ENCODE results near the gene UFC1.
"Not testable (repeated sequence)": the region's sequence is repeated elsewhere in the genome, so short reads cannot be mapped to it uniquely, and the experiment has no call there.

Gene UFC1

DNA sequence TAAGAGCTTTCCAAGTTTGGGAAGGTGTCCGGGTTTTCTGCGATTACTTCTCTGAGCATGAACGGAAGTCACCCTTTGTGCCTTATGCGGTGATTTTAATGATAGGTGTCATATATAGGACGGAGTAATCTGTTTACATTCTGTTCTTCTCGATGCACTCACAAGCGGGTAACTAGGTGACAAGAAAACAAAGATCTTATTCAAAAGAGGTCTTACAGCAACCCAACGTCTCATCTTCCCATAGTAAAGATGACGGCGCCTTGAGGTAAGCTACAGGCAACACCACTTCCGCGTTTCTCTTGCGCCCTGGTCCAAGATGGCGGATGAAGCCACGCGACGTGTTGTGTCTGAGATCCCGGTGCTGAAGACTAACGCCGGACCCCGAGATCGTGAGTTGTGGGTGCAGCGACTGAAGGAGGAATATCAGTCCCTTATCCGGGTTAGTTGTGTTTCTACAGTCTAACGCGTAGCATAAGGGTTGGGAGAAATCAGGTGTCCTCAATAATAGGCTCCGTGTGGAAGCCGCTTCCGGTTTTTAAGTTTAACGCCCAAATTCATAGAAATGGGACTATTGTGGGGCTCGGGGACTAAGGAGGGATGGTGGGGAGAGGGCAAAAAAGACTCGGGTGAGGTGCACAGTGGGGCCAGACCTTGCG, at the start of gene UFC1:
Gene UFC1, plus strand, starts transcription at position 297 of the 656 bp plus-strand sequence. Its CDS starts 20 bp downstream, at position 317.
- H3K4me1 Mint-ChIP-seq (ENCODE audit: low read depth): peaks cover 18% of the 10 kb centered on the region
- peak within 1 kb of the TSS; percentile 95 for H3K4me3 Mint-ChIP-seq
- intact Hi-C loops (cut with micrococcal nuclease): no loop called here

DNA sequence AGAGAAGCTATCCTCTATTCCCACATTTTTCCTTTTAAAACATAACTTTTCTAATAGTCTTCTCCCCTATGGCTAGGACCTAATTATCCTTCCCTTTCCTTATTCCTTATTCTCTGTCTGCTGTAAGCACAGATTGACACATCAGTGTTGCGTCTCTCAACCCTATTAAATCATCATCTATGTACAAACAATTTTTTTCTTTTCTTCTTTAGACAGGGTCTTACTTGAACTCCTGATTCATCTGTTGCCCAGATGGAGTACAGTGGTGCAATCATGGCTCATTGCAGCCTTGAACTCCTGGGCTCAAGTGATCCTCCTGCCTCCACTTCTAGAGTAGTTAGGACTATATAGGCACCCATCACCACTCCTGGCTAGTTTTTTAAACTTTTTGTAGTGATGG, 47.3 kb upstream of the UFC1 start:
- H3K27ac Mint-ChIP-seq: no peak overlapping the region
- peaks cover 11% of the 10 kb centered on the region for H3K4me1 Mint-ChIP-seq (ENCODE audit: low read depth)
- no peak overlapping the region for H3K4me3 Mint-ChIP-seq
- no peaks in the 10 kb centered on the region for H3K27me3 Mint-ChIP-seq
- no peaks in the 10 kb centered on the region for H3K9me3 Mint-ChIP-seq
- peaks cover 54% of the 10 kb centered on the region for H3K36me3 Mint-ChIP-seq (ENCODE audit: low read depth)
- intact Hi-C loops (cut with micrococcal nuclease): no loop called here

More for the DNA sequence above, at the start of gene UFC1:
- Mint-ChIP-seq H3K27ac (peak within 1 kb of the TSS; percentile 99), H3K36me3 (ENCODE audit: low read depth) (peaks cover 39% of the 10 kb centered on the region), H3K27me3 (no peaks in the 10 kb centered on the region), H3K9me3 (no peaks in the 10 kb centered on the region)

DNA sequence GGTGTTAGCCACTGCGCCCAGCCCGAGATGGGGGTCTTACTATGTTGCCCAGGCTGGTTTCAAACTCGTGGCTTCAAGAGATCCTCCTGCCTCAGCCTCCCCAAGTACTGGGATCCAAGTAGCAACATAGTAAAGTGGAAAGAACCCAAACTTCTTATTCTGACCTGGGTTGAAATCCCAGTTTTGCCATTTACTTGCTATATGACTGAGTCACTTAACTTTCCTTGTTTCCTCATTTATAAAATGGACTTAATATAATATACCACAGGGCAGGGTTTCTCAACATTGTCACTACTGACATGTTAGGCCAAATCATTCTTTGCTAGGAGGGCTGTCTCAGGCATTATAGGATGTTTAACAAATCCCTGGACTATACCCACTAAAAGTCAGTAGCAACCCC, 42.7 kb upstream of the UFC1 start:
- peak overlapping the region; percentile 55 for H3K27ac Mint-ChIP-seq
- intact Hi-C loops (cut with micrococcal nuclease): no loop called here
- H3K4me1 Mint-ChIP-seq (ENCODE audit: low read depth): peaks cover 53% of the 10 kb centered on the region
- no peak overlapping the region for H3K4me3 Mint-ChIP-seq
- H3K36me3 Mint-ChIP-seq (ENCODE audit: low read depth): peaks cover 33% of the 10 kb centered on the region
- no peaks in the 10 kb centered on the region for H3K9me3 Mint-ChIP-seq
- H3K27me3 Mint-ChIP-seq: no peaks in the 10 kb centered on the region

DNA sequence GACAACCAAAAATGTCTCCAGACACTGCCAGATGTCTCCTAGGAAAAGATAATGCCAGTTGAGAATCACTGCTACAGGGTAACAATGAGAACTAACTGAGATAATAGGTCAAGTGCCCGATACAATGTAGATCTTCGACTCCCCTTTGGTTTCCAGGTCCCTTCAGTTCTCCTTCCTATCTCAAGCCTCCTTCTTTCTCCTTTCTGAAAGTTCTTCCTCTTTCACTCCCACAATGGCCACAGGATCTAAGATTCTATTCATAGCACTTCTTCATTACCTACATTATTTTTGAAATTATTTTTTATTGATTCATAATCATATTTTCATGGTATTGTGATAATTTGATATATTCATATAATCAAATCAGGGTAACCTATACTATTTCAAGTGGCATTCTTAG, 42.3 kb upstream of the UFC1 start:
- H3K9me3 Mint-ChIP-seq: no peaks in the 10 kb centered on the region
- peaks cover 53% of the 10 kb centered on the region for H3K4me1 Mint-ChIP-seq (ENCODE audit: low read depth)
- no peak overlapping the region for H3K4me3 Mint-ChIP-seq
- intact Hi-C loops (cut with micrococcal nuclease): no loop called here
- H3K27me3 Mint-ChIP-seq: no peaks in the 10 kb centered on the region
- H3K36me3 Mint-ChIP-seq (ENCODE audit: low read depth): peaks cover 33% of the 10 kb centered on the region
- H3K27ac Mint-ChIP-seq: peak overlapping the region; percentile 55

DNA sequence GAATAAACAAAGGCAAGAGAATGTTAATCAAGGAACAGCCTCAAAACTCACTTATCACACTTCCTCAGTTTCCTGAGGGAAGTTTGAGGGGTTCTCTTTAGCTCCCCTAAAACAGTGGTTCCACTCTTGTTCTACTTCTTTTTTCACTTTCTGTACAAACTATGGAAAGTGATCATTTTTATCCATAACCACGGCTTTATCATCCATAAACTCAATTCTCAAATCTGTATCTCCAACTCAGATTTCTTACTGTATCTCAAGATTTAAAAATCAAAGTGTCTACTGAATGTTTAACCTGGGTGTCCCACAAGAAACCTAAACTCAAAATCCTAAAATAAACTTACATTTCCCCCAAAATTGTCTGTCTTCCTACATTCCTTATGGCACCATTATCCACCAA, 39.9 kb upstream of the UFC1 start:
- Mint-ChIP-seq H3K4me1 (ENCODE audit: low read depth) (peaks cover 63% of the 10 kb centered on the region), H3K9me3 (no peaks in the 10 kb centered on the region), H3K27me3 (no peaks in the 10 kb centered on the region), H3K27ac (peak overlapping the region; percentile 19), H3K36me3 (ENCODE audit: low read depth) (peaks cover 34% of the 10 kb centered on the region), H3K4me3 (no peak overlapping the region)
- intact Hi-C loops (cut with micrococcal nuclease): no loop called here

DNA sequence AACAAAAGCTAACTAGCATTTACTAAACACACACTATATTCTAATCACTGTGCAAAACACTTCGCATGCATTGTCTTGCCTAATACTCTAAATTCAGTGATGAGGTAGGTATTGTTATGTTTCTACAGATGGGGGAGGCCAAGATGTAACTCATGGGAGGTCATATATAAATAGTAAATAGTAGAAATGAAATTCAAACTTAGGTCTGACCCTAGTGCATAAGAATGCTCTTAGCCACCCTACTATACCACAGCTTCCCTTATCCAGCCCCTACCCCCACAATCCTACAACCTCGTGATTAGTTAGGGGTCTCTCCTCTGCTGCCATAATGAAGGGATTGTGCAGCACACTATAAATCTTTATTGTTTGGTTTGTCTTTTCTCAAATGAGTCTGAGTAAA, 39.2 kb upstream of the UFC1 start:
- intact Hi-C loops (cut with micrococcal nuclease): no loop called here
- H3K27me3 Mint-ChIP-seq: no peaks in the 10 kb centered on the region
- H3K9me3 Mint-ChIP-seq: no peaks in the 10 kb centered on the region
- peaks cover 69% of the 10 kb centered on the region for H3K4me1 Mint-ChIP-seq (ENCODE audit: low read depth)
- H3K27ac Mint-ChIP-seq: peak overlapping the region; percentile 19
- no peak overlapping the region for H3K4me3 Mint-ChIP-seq
- peaks cover 35% of the 10 kb centered on the region for H3K36me3 Mint-ChIP-seq (ENCODE audit: low read depth)

DNA sequence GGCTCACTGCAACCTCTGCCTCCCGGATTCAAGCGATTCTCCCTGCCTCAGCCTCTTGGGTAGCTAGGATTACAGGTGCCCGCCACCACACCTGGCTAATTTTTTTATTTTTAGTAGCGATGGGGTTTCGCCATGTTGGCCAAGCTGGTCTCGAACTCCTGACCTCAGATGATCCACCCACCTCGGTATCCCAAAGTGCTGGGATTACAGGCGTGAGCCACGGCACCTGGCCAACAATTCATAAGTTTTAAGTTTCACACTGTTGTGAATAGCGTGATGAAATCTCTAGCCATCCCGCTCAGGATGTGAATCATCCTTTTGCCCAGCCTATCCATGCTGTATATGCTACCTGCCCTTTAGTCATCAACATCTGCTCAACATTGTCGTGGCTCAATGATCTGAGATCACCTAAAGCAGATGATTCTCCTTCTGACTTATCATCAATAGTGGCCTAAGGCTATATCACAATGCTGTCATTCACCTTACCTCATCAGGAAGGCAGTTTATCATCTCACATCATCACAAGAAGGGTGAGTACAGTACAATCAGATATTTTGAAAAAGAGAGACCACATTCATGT, 38.6 kb upstream of the UFC1 start:
- H3K27ac Mint-ChIP-seq: no peak overlapping the region
- intact Hi-C loops (cut with micrococcal nuclease): no loop called here
- peaks cover 38% of the 10 kb centered on the region for H3K36me3 Mint-ChIP-seq (ENCODE audit: low read depth)
- no peaks in the 10 kb centered on the region for H3K9me3 Mint-ChIP-seq
- H3K4me3 Mint-ChIP-seq: no peak overlapping the region
- H3K4me1 Mint-ChIP-seq (ENCODE audit: low read depth): peaks cover 75% of the 10 kb centered on the region
- H3K27me3 Mint-ChIP-seq: no peaks in the 10 kb centered on the region

DNA sequence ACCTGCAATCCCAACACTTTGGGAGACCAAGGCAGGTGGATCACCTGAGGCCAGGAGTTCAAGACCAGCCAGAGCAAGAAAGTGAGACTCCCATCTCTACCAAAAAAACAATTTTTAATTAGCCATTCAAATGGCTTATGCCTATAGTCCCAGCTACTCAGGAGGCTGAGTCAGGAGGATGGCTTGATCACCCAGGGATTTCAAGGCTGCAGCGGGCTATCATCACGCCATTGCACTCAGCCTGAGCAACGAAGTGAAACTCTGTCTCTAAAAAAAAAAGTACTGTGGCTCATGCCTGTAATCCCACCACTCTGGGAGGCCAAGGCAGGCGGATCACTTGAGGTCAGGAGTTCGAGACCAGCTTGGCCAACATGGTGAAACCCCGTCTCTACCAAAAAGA, 37.8 kb upstream of the UFC1 start:
- not testable (repeated sequence) for H3K27me3 Mint-ChIP-seq
- peaks cover 83% of the 10 kb centered on the region for H3K4me1 Mint-ChIP-seq (ENCODE audit: low read depth)

DNA sequence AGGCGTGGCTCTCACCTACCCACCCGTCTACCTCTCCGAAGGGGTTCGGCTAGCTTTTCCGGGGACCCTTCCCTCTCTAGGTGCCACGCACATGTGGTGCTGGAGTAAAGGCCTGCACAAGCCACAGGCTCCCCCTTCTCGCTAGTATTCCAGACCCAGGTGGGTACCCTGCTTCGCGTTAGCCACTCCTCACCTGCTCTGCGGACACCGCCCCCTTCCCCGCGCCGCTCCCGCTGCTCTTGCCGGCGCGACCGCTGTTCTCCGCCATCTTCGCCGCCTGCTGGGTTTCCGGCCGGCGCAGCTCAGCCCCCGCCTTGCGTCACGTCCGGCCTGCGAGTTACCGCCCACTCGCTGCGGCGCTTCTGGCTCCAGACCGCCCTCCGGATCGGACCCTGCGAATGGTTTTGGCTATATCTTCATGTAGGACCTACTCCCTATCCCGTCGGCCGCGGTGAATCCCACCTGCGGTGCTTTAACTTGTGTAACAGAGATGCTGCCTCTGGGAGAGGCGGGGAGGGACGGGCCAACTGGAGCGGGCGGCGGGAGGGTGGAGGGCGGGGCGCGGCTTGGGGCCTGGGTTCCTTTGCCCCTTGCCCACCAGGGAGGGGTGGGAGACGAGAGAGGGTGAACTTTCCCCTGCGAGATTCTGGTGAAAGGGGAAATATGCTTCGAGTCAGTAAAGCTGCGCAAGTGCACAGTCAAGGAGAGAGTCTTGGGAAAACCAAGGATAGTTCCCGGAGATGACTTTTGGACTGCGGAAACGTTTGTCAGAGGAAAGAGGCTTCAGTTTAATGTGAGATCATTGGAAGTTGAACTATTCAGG, 35.8 kb upstream of the UFC1 start, which contains the start of the genes NIT1 and PFDN2:
Gene NIT1, plus strand, starts transcription at position 347 of the 823 bp plus-strand sequence. Its CDS starts 72 bp downstream, at position 419.
Gene PFDN2, minus strand, starts transcription at position 279 of the 823 bp plus-strand sequence. Its CDS starts 11 bp downstream, at position 268.
- H3K36me3 Mint-ChIP-seq (ENCODE audit: low read depth): peaks cover 65% of the 10 kb centered on the region
- no peaks in the 10 kb centered on the region for H3K27me3 Mint-ChIP-seq
- H3K27ac Mint-ChIP-seq: peak within 1 kb of the TSS; percentile 97
- intact Hi-C loops (cut with micrococcal nuclease): loop anchor here (2.0 kb wide), 1 partner anchor 15 kb away; the partner anchor contains the start of gene DEDD
- H3K4me1 Mint-ChIP-seq (ENCODE audit: low read depth): peaks cover 86% of the 10 kb centered on the region
- peak within 1 kb of the TSS; percentile 89 for H3K4me3 Mint-ChIP-seq
- H3K9me3 Mint-ChIP-seq: no peaks in the 10 kb centered on the region

More for the DNA sequence above, 37.8 kb upstream of the UFC1 start:
- intact Hi-C loops (cut with micrococcal nuclease); H3K9me3 Mint-ChIP-seq; H3K4me3 Mint-ChIP-seq: not testable (repeated sequence)
- Mint-ChIP-seq H3K36me3 (ENCODE audit: low read depth) (peaks cover 45% of the 10 kb centered on the region), H3K27ac (peak overlapping the region; percentile 30)

DNA sequence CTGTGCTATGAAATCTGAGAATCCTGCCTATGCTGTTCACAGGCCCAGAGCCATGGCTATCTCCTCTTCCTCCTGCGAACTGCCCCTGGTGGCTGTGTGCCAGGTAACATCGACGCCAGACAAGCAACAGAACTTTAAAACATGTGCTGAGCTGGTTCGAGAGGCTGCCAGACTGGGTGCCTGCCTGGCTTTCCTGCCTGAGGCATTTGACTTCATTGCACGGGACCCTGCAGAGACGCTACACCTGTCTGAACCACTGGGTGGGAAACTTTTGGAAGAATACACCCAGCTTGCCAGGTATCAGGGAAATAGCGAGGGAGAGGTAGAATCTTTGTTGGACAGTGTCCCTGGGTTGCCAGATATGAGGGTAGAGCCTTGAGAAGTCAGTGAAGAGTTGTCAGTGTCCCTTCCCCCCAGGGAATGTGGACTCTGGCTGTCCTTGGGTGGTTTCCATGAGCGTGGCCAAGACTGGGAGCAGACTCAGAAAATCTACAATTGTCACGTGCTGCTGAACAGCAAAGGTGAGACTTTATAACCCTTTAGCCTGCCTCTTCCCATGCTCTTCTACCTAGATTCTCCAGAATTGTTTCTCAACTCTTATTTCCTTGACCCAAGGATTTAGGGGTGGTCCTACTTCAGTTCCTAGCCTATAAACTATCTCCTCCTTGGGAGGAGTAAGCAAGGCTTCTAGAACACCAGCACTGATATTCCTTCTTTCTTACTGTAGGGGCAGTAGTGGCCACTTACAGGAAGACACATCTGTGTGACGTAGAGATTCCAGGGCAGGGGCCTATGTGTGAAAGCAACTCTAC, 34.5 kb upstream of the UFC1 start:
- Mint-ChIP-seq H3K4me1 (ENCODE audit: low read depth) (peaks cover 86% of the 10 kb centered on the region), H3K36me3 (ENCODE audit: low read depth) (peaks cover 78% of the 10 kb centered on the region), H3K27ac (peak overlapping the region; percentile 97), H3K27me3 (no peaks in the 10 kb centered on the region), H3K9me3 (no peaks in the 10 kb centered on the region), H3K4me3 (peak overlapping the region; percentile 89)
- intact Hi-C loops (cut with micrococcal nuclease): loop anchor here (2.0 kb wide), 1 partner anchor 14 kb away; the partner anchor contains the start of gene DEDD

DNA sequence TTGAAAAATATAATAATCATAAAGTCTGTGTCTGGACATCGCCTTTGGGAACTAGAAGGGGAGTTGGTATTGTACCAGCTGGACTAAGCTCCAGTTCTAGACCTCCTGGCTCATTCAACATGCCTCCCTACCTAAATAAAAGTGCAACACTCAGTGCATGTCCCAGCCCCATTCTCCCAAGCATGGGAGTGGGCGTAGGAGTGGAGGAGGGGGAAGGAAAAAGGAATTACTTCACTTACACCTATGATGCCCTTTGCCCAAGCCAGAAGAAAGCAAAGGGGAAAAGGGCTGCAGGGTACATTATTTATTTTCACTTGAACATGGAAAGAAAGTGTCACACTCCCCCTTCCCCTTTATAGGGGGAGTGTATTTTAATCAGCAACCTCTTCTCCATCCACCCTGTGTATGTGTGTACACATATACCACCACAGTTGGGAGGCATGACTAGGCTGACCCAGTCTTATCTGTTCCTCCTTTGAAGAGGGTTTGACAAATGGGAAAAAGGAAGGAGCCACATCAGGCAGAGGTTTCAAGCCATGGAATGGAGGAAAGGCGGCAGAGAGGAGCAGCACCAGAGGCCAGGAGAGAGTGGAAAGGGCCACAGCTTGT, 32.6 kb upstream of the UFC1 start:
- H3K4me3 Mint-ChIP-seq: peak overlapping the region; percentile 18
- no peaks in the 10 kb centered on the region for H3K9me3 Mint-ChIP-seq
- intact Hi-C loops (cut with micrococcal nuclease): no loop called here
- H3K36me3 Mint-ChIP-seq (ENCODE audit: low read depth): peaks cover 86% of the 10 kb centered on the region
- no peaks in the 10 kb centered on the region for H3K27me3 Mint-ChIP-seq
- H3K4me1 Mint-ChIP-seq (ENCODE audit: low read depth): peaks cover 80% of the 10 kb centered on the region
- H3K27ac Mint-ChIP-seq: peak overlapping the region; percentile 79

DNA sequence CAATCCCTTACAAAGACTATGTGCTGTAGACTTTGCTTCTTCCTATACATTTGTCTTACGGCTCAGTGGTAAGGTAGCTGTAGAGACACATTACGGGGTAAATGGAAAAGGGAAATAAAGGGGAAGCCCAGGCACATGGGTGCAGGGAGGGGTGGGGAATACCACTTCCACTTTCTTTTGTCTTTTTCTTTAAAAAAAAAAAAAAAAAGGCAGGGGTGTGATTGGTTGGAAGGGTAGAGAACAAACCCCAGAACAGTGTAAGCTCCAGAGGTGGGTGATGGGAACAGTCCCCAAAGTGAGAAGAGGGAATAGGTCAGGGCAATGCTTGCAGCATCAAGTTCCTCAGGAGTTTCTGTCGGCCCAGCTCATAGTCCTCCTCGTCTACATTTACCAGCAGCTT, 31.9 kb upstream of the UFC1 start:
- Mint-ChIP-seq H3K27ac (peak overlapping the region; percentile 79), H3K9me3 (no peaks in the 10 kb centered on the region), H3K4me3 (no peak overlapping the region), H3K27me3 (no peaks in the 10 kb centered on the region), H3K36me3 (ENCODE audit: low read depth) (peaks cover 89% of the 10 kb centered on the region), H3K4me1 (ENCODE audit: low read depth) (peaks cover 80% of the 10 kb centered on the region)
- intact Hi-C loops (cut with micrococcal nuclease): no loop called here

DNA sequence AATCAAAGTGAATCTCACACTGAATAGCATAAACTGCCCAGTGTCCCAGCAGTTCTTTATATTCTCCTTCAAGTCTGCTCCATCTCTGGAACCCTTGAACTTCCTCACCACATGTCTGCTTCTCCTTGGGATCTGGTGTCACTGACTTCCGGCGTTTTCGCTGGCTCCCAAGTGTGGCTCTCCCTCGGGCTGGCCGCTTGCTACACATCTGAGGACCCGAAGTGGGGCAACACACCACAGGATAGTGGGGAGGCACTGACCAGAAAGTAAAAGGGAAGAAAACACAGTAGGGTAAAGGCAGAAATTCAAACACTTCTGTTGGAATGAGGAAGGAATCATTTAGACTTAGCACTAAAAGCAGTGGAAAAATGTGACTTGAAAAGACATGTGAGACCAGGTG, 30.8 kb upstream of the UFC1 start:
- H3K9me3 Mint-ChIP-seq: no peaks in the 10 kb centered on the region
- H3K27me3 Mint-ChIP-seq: no peaks in the 10 kb centered on the region
- intact Hi-C loops (cut with micrococcal nuclease): no loop called here
- no peak overlapping the region for H3K4me3 Mint-ChIP-seq
- H3K36me3 Mint-ChIP-seq (ENCODE audit: low read depth): peaks cover 95% of the 10 kb centered on the region
- H3K4me1 Mint-ChIP-seq (ENCODE audit: low read depth): peaks cover 88% of the 10 kb centered on the region
- H3K27ac Mint-ChIP-seq: peak overlapping the region; percentile 63
